WTC11 (cell line): ENCODE measurements around the gene BCAS1. TPM values are rescaled to one million over a fixed set of nuclear protein-coding genes. Genes with fewer than 3 reads are reported as not detected.

ENCODE experiments used
- ATAC-seq: fragments of 200-7000 bp; cut with Tn5 transposase; 2 replicates; pipeline ENCODE4 v1.10.0; 2021; ENCODE audit warnings: mild to moderate bottlenecking, moderate library complexity
- CTCF ChIA-PET: fragments of 300-600 bp; sonication (Branson Sonifier 250); formaldehyde crosslinking; loops from one replicate; lab custom pipeline; 2021; ENCODE audit warnings: antibody characterized with exemption; lab: Charles Lee
- POLR2A ChIA-PET: fragments of 350-600 bp; sonication (Branson Sonifier 250); formaldehyde crosslinking; loops from one replicate; lab custom pipeline; 2021; ENCODE audit warnings: antibody characterized with exemption; lab: Charles Lee
- DNase-seq: peaks from one replicate; pipeline ENCODE4 v3.0.0; 2021; ENCODE audit warnings: low spot score
- H3K27ac Mint-ChIP-seq: 2 replicates; pipeline ENCODE4 v1.8.0; 2021; ENCODE audit warnings: mixed read lengths
- H3K27me3 Mint-ChIP-seq: 2 replicates; pipeline ENCODE4 v1.8.0; 2021; ENCODE audit warnings: low read depth, mild to moderate bottlenecking, moderate library complexity, mixed read lengths
- H3K36me3 Mint-ChIP-seq: 2 replicates; pipeline ENCODE4 v1.8.0; 2021; ENCODE audit warnings: mixed read lengths
- H3K4me1 Mint-ChIP-seq: 2 replicates; pipeline ENCODE4 v1.8.0; 2022; ENCODE audit warnings: mixed read lengths
- H3K4me3 Mint-ChIP-seq: 2 replicates; pipeline ENCODE4 v1.8.0; 2021; ENCODE audit warnings: mild to moderate bottlenecking, moderate library complexity, mixed read lengths
- H3K9me3 Mint-ChIP-seq: 2 replicates; pipeline ENCODE4 v1.8.0; 2021; ENCODE audit warnings: mixed read lengths
- ATF1 ChIP-seq: sonication (generic); formaldehyde crosslinking; IDR thresholded peaks from 2 replicates; pipeline ENCODE4 v1.8.1; 2023; ENCODE audit warnings: mild to moderate bottlenecking, moderate library complexity, missing genetic modification reagents
- E2F1 ChIP-seq: sonication (generic); formaldehyde crosslinking; IDR thresholded peaks from 2 replicates; pipeline ENCODE4 v1.8.0; 2022; ENCODE audit warnings: mild to moderate bottlenecking, missing genetic modification reagents
- EMX1 ChIP-seq: fragments of 250-450 bp; sonication (Bioruptor Pico); IDR thresholded peaks from 2 replicates; pipeline ENCODE4 v1.8.0; 2021; ENCODE audit warnings: mild to moderate bottlenecking
- ESRRA ChIP-seq: sonication (generic); formaldehyde crosslinking; IDR thresholded peaks from 2 replicates; pipeline ENCODE4 v1.8.1; 2022; ENCODE audit warnings: mild to moderate bottlenecking, missing genetic modification reagents, borderline replicate concordance
- FOXP1 ChIP-seq: sonication (generic); formaldehyde crosslinking; IDR thresholded peaks from 2 replicates; pipeline ENCODE4 v1.8.0; 2022; ENCODE audit warnings: missing genetic modification reagents, mild to moderate bottlenecking, moderate library complexity, borderline replicate concordance
- JUN ChIP-seq: sonication (generic); formaldehyde crosslinking; IDR thresholded peaks from 2 replicates; pipeline ENCODE4 v1.8.0; 2023; ENCODE audit warnings: mild to moderate bottlenecking, missing genetic modification reagents
- MXD4 ChIP-seq: fragments of 250-450 bp; sonication (Bioruptor Pico); IDR thresholded peaks from 2 replicates; pipeline ENCODE4 v1.8.0; 2021; ENCODE audit warnings: mild to moderate bottlenecking, moderate library complexity, borderline replicate concordance
- RELA ChIP-seq: sonication (generic); formaldehyde crosslinking; IDR thresholded peaks from 2 replicates; pipeline ENCODE4 v1.8.1; 2022; ENCODE audit warnings: missing genetic modification reagents, mild to moderate bottlenecking, borderline replicate concordance
- RORB ChIP-seq: fragments of 250-450 bp; sonication (Bioruptor Pico); IDR thresholded peaks from 2 replicates; pipeline ENCODE4 v1.9.0; 2021; ENCODE audit warnings: mild to moderate bottlenecking
- SMAD3 ChIP-seq: sonication (generic); formaldehyde crosslinking; IDR thresholded peaks from 2 replicates; pipeline ENCODE4 v1.8.0; 2022; ENCODE audit warnings: missing genetic modification reagents, mild to moderate bottlenecking, borderline replicate concordance
- SOX15 ChIP-seq: fragments of 250-450 bp; sonication (Bioruptor Pico); IDR thresholded peaks from 2 replicates; pipeline ENCODE4 v1.9.0; 2021; ENCODE audit warnings: mild to moderate bottlenecking
- TEAD4 ChIP-seq: sonication (generic); formaldehyde crosslinking; IDR thresholded peaks from 2 replicates; pipeline ENCODE4 v1.8.0; 2022; ENCODE audit warnings: mild to moderate bottlenecking, missing genetic modification reagents
- ZNF396 ChIP-seq: fragments of 250-450 bp; sonication (Bioruptor Pico); IDR thresholded peaks from 2 replicates; pipeline ENCODE4 v1.8.0; 2021; ENCODE audit warnings: mild to moderate bottlenecking, moderate library complexity, borderline replicate concordance
- ZNF423 ChIP-seq: fragments of 250-450 bp; sonication (Bioruptor Pico); IDR thresholded peaks from 2 replicates; pipeline ENCODE4 v2.1.2; 2022; ENCODE audit warnings: mild to moderate bottlenecking, moderate library complexity
- ZNF512 ChIP-seq: sonication (generic); formaldehyde crosslinking; IDR thresholded peaks from 2 replicates; pipeline ENCODE4 v1.8.1; 2022; ENCODE audit warnings: missing genetic modification reagents, borderline replicate concordance
- ZNF671 ChIP-seq: fragments of 250-450 bp; sonication (Bioruptor Pico); IDR thresholded peaks from 2 replicates; pipeline ENCODE4 v1.8.0; 2021; ENCODE audit warnings: mild to moderate bottlenecking
- total RNA-seq: library from RNA; stranded (reverse); gene quantifications from 3 replicates; pipeline ENCODE4 v1.2.3, GENCODE V29; 2021
- TF ChIP-seq, protein P1 (sequence below): fragments of 250-450 bp; sonication (Bioruptor Pico); IDR thresholded peaks from 2 replicates; pipeline ENCODE4 v1.9.0; 2021; ENCODE audit warnings: moderate library complexity, mild to moderate bottlenecking, inconsistent platforms, borderline replicate concordance
- TF ChIP-seq, protein P2 (sequence below): sonication (generic); formaldehyde crosslinking; IDR thresholded peaks from 2 replicates; pipeline ENCODE4 v1.8.1; 2023; ENCODE audit warnings: mild to moderate bottlenecking, missing genetic modification reagents
- TF ChIP-seq, protein P3 (sequence below): sonication (generic); formaldehyde crosslinking; conservative IDR thresholded peaks from 2 replicates; pipeline ENCODE4 v1.8.1; 2023; ENCODE audit warnings: mild to moderate bottlenecking, low read depth, missing genetic modification reagents, moderate library complexity
- TF ChIP-seq, protein P4 (sequence below): sonication (generic); formaldehyde crosslinking; IDR thresholded peaks from 2 replicates; pipeline ENCODE4 v1.8.1; 2022; ENCODE audit warnings: mild to moderate bottlenecking, moderate library complexity, missing genetic modification reagents

BCAS1 gene
- total RNA-seq, 1 experiment from 2014 or later = 0.11 TPM

DNA sequence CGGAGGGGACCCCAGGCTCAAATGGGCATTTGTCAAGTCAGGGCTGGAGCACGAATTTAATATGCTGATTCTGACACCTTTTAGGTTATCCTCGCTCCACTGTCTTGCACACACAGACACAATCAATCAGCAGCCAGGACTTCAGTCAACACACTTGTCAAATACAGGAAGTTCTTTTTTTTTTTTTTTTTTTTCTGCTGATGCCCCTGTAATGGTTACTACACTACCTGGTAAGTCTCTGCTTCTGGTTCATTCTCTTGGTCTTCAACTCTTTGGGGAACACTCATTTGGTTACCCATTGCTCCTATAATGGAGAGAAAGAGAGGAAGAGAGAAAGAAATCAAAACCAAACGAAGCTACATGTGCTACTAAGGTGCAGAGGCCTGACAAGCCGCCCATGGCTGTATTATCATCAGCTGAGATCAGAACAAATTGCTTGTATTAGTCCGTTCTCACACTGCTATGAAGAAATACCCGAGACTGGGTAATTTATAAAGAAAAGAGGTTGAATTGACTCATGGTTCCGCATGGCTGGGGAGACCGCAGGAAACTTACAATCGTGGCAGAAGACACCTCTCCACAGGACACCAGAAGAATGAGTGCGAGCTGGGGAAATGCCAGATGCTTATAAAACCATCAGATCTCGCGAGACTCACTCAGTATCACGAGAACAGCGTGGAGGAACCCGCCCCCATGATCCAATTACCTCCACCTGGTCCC, 11.8 kb downstream of the BCAS1 start:
- CTCF ChIA-PET = interaction anchor here (0.6 to 1.0 kb wide), 2 partner anchors 143 to 480 kb away, joined by 3 read pairs; no protein-coding TSS in a partner anchor
- H3K27me3 Mint-ChIP-seq = no peaks in the 10 kb centered on the region
- ATAC-seq (no peak), DNase-seq (no peak)
- no peaks in the 10 kb centered on the region for H3K4me1 Mint-ChIP-seq
- no peak overlapping the region for H3K27ac Mint-ChIP-seq
- POLR2A ChIA-PET = no interaction called here
- no peaks in the 10 kb centered on the region for H3K36me3 Mint-ChIP-seq
- no peaks in the 10 kb centered on the region for H3K9me3 Mint-ChIP-seq
- TF ChIP-seq MXD4 (CRISPR knock-in tag) = no peak
- TF ChIP-seq FOXP1 (CRISPR knock-in tag) = no peak
- TF ChIP-seq ZNF512 (CRISPR knock-in tag) = no peak
- TF ChIP-seq, protein P1, sequence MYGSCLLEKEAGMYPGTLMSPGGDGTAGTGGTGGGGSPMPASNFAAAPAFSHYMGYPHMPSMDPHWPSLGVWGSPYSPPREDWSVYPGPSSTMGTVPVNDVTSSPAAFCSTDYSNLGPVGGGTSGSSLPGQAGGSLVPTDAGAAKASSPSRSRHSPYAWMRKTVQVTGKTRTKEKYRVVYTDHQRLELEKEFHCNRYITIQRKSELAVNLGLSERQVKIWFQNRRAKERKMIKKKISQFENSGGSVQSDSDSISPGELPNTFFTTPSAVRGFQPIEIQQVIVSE (CRISPR knock-in tag) = no peak
- no peak for TF ChIP-seq E2F1
- TF ChIP-seq ZNF671 (CRISPR knock-in tag) = no peak
- no peak for TF ChIP-seq TEAD4
- TF ChIP-seq JUN (CRISPR knock-in tag) = no peak
- TF ChIP-seq, protein P2, sequence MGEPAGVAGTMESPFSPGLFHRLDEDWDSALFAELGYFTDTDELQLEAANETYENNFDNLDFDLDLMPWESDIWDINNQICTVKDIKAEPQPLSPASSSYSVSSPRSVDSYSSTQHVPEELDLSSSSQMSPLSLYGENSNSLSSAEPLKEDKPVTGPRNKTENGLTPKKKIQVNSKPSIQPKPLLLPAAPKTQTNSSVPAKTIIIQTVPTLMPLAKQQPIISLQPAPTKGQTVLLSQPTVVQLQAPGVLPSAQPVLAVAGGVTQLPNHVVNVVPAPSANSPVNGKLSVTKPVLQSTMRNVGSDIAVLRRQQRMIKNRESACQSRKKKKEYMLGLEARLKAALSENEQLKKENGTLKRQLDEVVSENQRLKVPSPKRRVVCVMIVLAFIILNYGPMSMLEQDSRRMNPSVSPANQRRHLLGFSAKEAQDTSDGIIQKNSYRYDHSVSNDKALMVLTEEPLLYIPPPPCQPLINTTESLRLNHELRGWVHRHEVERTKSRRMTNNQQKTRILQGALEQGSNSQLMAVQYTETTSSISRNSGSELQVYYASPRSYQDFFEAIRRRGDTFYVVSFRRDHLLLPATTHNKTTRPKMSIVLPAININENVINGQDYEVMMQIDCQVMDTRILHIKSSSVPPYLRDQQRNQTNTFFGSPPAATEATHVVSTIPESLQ (CRISPR knock-in tag) = no peak
- no peak for TF ChIP-seq RORB
- no peak for TF ChIP-seq ZNF396 (CRISPR knock-in tag)
- no peak for TF ChIP-seq EMX1 (CRISPR knock-in tag)
- TF ChIP-seq ESRRA (CRISPR knock-in tag) = no peak
- TF ChIP-seq SMAD3 = no peak
- TF ChIP-seq RELA = no peak
- TF ChIP-seq, protein P3, sequence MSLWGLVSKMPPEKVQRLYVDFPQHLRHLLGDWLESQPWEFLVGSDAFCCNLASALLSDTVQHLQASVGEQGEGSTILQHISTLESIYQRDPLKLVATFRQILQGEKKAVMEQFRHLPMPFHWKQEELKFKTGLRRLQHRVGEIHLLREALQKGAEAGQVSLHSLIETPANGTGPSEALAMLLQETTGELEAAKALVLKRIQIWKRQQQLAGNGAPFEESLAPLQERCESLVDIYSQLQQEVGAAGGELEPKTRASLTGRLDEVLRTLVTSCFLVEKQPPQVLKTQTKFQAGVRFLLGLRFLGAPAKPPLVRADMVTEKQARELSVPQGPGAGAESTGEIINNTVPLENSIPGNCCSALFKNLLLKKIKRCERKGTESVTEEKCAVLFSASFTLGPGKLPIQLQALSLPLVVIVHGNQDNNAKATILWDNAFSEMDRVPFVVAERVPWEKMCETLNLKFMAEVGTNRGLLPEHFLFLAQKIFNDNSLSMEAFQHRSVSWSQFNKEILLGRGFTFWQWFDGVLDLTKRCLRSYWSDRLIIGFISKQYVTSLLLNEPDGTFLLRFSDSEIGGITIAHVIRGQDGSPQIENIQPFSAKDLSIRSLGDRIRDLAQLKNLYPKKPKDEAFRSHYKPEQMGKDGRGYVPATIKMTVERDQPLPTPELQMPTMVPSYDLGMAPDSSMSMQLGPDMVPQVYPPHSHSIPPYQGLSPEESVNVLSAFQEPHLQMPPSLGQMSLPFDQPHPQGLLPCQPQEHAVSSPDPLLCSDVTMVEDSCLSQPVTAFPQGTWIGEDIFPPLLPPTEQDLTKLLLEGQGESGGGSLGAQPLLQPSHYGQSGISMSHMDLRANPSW (CRISPR knock-in tag) = no peak
- no peak for TF ChIP-seq ZNF423
- TF ChIP-seq ATF1 (CRISPR knock-in tag) = no peak
- TF ChIP-seq, protein P4, sequence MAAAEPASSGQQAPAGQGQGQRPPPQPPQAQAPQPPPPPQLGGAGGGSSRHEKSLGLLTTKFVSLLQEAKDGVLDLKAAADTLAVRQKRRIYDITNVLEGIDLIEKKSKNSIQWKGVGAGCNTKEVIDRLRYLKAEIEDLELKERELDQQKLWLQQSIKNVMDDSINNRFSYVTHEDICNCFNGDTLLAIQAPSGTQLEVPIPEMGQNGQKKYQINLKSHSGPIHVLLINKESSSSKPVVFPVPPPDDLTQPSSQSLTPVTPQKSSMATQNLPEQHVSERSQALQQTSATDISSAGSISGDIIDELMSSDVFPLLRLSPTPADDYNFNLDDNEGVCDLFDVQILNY = no peak
- no peak for TF ChIP-seq SOX15 (CRISPR knock-in tag)
- H3K4me3 Mint-ChIP-seq = no peak overlapping the region
